Thymus (tissue), 11 donors: ENCODE measurements around the gene MYO1D. TPM values are rescaled to one million over a fixed set of nuclear protein-coding genes. Genes with fewer than 3 reads are reported as not detected.

ENCODE experiments used
- DNase-seq, 9 donors: peaks; one replicate each; pipeline ENCODE4 v3.0.0-alpha.2; 2013; ENCODE audit warnings: low spot score in 9 of 9, low read depth in 6 of 9, missing footprints in 1 of 9
- H3K27ac ChIP-seq, 2 donors: one replicate each; pipeline ENCODE4 v1.5.1; 2013; ENCODE audit warnings: control low read depth in 1 of 2, low read depth in 1 of 2, low read length in 1 of 2, mild to moderate bottlenecking in 1 of 2, moderate library complexity in 1 of 2
- H3K27me3 ChIP-seq, 2 donors: one replicate each; pipeline ENCODE4 v1.5.1; 2013; ENCODE audit warnings: low read length in 1 of 2; ENCODE audit not compliant: control insufficient read depth in 2 of 2, insufficient read depth in 1 of 2
- H3K36me3 ChIP-seq, 2 donors: one replicate each; pipeline ENCODE4 v1.5.1; 2013; ENCODE audit warnings: low read length in 1 of 2, mild to moderate bottlenecking in 1 of 2, moderate library complexity in 1 of 2; ENCODE audit not compliant: control insufficient read depth in 2 of 2, insufficient read depth in 2 of 2
- H3K4me1 ChIP-seq, 2 donors: one replicate each; pipeline ENCODE4 v1.5.1; 2013; ENCODE audit warnings: low read length in 2 of 2; ENCODE audit not compliant: control insufficient read depth in 2 of 2, insufficient read depth in 2 of 2
- H3K4me3 ChIP-seq, 2 donors: one replicate each; pipeline ENCODE4 v1.5.1; 2013; ENCODE audit warnings: low read length in 2 of 2, control low read depth in 1 of 2, mild to moderate bottlenecking in 1 of 2
- H3K9me3 ChIP-seq, 2 donors: one replicate each; pipeline ENCODE4 v1.5.1; 2013; ENCODE audit warnings: low read length in 1 of 2, mild to moderate bottlenecking in 1 of 2; ENCODE audit not compliant: control insufficient read depth in 2 of 2, insufficient read depth in 1 of 2
- WGBS: extraction: QIAGEN DNeasy Blood & Tissue Kit; methylation state at CpG from one replicate; pipeline ENCODE4 v1.1.7; 2013; 5-methylcytosine and 5-hydroxymethylcytosine counted together
- polyA plus RNA-seq: library from polyadenylated mRNA; stranded (reverse); fragments of 200-250 nt; gene quantifications from one replicate; pipeline ENCODE4 v1.2.3, GENCODE V29; 2013
- total RNA-seq: library from RNA; stranded (reverse); fragments of 120-200 nt; gene quantifications from one replicate; pipeline ENCODE4 v1.2.4, GENCODE V29; 2013
- donor health status: healthy.

The MYO1D gene
- total and polyA plus RNA-seq, 2 donors: 5.7 to 12.4 TPM

- H3K9me3 ChIP-seq: no peaks in the 10 kb centered on the region
- 97% methylated on average over 2 of the region's 2 CpGs for WGBS
- no peaks in the 10 kb centered on the region for H3K27me3 ChIP-seq
- no peak for DNase-seq
- no peaks in the 10 kb centered on the region for H3K36me3 ChIP-seq
- H3K27ac ChIP-seq: no peak overlapping the region
- H3K4me1 ChIP-seq: no peaks in the 10 kb centered on the region
- H3K4me3 ChIP-seq: no peak overlapping the region
Observed at GRCh38 chr17:32806646-32807045, 70.3 kb downstream of the MYO1D start.

- Histone ChIP-seq H3K27ac (no peak overlapping the region), H3K36me3 (no peaks in the 10 kb centered on the region), H3K9me3 (no peaks in the 10 kb centered on the region), H3K27me3 (no peaks in the 10 kb centered on the region), H3K4me1 (no peaks in the 10 kb centered on the region), H3K4me3 (no peak overlapping the region)
- DNase-seq: no peak
- WGBS: 95% methylated on average over 5 of the region's 5 CpGs
Observed at GRCh38 chr17:32805029-32805976, 71.6 kb downstream of the MYO1D start.

DNA sequence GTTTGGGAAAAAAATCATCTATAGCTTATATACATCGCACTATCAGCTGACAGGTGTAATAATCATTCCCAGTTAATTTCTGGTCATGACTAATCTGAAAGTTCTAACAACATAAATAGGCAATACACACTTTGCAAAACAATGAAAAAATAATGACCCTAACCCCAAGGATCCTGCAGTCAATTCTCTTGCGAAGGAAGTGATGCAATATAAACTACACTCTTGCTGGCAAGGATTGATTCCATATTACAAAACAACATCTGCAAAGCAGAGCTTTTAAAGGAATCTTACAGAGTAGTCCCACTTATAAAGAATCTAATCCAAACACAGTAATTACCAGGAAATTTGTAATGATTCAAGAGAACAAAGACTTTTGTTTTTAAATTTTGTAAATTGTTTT lies 73.4 kb downstream of the MYO1D start:
- H3K4me1 ChIP-seq: no peaks in the 10 kb centered on the region
- WGBS: 97% methylated on average over 2 of the region's 2 CpGs
- no peaks in the 10 kb centered on the region for H3K27me3 ChIP-seq
- H3K27ac ChIP-seq: no peak overlapping the region
- H3K36me3 ChIP-seq: no peaks in the 10 kb centered on the region
- H3K4me3 ChIP-seq: no peak overlapping the region
- H3K9me3 ChIP-seq: no peaks in the 10 kb centered on the region
- no peak for DNase-seq

- Histone ChIP-seq H3K27ac (no peak overlapping the region), H3K9me3 (no peaks in the 10 kb centered on the region), H3K4me3 (no peak overlapping the region), H3K4me1 (no peaks in the 10 kb centered on the region), H3K36me3 (no peaks in the 10 kb centered on the region), H3K27me3 (no peaks in the 10 kb centered on the region)
- DNase-seq: no peak
Observed at GRCh38 chr17:32802306-32802705, 74.6 kb downstream of the MYO1D start.

GRCh38 chr17:32801641-32802040 lies 75.3 kb downstream of the MYO1D start:
- WGBS: 91% methylated on average over 2 of the region's 2 CpGs
- H3K4me1 ChIP-seq: no peaks in the 10 kb centered on the region

GRCh38 chr17:32801193-32801592 lies 75.7 kb downstream of the MYO1D start:
- WGBS: 96% methylated on average over 4 of the region's 4 CpGs
- no peak for DNase-seq
- no peaks in the 10 kb centered on the region for H3K4me1 ChIP-seq
- H3K9me3 ChIP-seq: no peaks in the 10 kb centered on the region
- no peaks in the 10 kb centered on the region for H3K27me3 ChIP-seq
- no peaks in the 10 kb centered on the region for H3K36me3 ChIP-seq
- H3K4me3 ChIP-seq: no peak overlapping the region
- no peak overlapping the region for H3K27ac ChIP-seq

More at GRCh38 chr17:32801641-32802040, 75.3 kb downstream of the MYO1D start:
- no peak overlapping the region for H3K4me3 ChIP-seq
- no peak overlapping the region for H3K27ac ChIP-seq
- DNase-seq: no peak
- no peaks in the 10 kb centered on the region for H3K27me3 ChIP-seq
- H3K36me3 ChIP-seq: no peaks in the 10 kb centered on the region
- H3K9me3 ChIP-seq: no peaks in the 10 kb centered on the region

DNA sequence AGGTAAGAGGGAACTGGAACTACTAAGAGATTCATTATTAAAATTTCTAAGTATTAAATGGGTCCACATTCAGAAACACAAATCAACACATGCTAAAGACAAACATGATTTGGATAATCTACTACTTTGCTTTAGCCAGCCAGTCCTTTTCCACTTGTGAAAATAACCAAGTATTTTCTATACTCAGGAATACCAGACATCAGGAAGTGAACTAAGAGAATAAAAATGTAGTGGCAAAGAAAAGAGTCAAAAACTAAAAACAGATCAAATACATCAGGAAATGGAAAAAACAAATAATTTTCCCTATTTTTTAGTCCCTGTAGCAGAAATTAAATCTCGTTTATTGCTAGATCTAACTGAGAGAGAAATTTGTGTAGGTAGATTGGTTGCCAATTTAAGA lies 78.0 kb downstream of the MYO1D start:
- no peaks in the 10 kb centered on the region for H3K9me3 ChIP-seq
- no peak overlapping the region for H3K4me3 ChIP-seq
- DNase-seq: no peak
- H3K4me1 ChIP-seq: no peaks in the 10 kb centered on the region
- H3K36me3 ChIP-seq: no peaks in the 10 kb centered on the region
- no peaks in the 10 kb centered on the region for H3K27me3 ChIP-seq
- WGBS: 92% methylated on average over 1 of the region's 1 CpG
- no peak overlapping the region for H3K27ac ChIP-seq

DNA sequence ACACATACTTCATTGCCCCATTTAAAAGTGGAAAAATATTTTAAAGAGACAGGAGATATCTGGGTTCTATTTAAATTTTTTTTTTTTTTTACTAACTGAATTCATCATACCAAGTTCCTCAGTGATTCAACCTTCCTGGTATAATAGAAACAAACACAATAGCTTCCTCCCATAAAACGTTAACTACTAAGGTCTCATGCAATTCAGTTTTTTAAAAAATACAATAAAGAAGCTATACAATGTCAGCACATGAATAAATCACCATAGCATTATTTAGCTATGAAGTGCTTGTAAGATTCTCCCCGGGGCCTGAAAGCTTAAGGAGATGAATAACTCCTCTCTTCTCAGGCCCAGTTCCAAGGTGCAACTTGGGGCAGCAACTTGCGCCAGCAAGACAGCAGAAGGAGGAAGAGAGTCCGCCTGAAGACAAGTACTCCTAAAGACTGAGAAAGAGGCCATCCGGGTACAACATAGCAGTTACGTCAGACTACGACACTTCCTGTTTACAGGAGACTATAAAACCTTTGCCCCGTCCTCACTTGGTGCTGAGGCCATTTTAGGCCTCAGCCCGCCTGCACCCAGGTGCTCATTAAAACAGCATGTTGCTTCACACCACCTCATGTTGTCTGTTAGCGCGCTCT lies 81.5 kb downstream of the MYO1D start:
- Histone ChIP-seq H3K27me3 (no peaks in the 10 kb centered on the region), H3K36me3 (no peaks in the 10 kb centered on the region), H3K9me3 (no peaks in the 10 kb centered on the region), H3K4me3 (no peak overlapping the region), H3K27ac (no peak overlapping the region), H3K4me1 (no peaks in the 10 kb centered on the region)
- no peak for DNase-seq
- 95% methylated on average over 11 of the region's 11 CpGs for WGBS

DNA sequence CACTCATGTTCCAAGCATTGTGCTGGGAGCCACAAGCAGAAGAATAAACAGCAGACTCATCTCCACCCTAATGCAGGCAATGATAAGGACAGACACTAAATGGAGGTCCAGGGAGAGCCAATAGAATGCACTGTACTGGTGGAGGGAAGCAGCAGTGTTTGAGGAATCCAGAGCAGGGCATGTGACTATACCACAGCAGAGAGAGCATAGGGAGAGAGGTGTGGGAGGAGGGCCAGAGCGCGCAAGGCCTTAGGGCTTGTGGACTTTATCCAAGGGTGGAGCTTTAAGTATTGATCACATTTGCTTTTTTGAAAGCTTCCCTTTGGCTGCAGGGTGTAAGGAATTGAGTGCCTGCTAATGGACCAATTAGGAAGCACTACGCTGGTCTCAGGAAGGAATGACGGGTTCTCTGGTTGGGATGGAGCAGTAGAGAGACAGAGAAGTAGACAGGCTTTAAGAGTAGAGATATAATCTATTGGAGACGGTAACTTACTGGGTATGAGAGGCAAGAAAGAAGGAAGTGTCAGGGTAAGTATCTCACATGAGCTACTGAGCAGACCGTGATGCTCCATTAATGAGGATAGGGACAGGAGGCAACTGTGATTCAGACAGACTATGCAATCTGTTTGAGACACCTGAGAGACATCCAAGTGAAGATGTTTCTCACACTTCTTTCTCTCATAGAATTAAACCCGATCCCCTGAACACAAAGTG lies 82.2 kb downstream of the MYO1D start:
- no peak overlapping the region for H3K27ac ChIP-seq

More for the DNA sequence above, 82.2 kb downstream of the MYO1D start:
- no peaks in the 10 kb centered on the region for H3K9me3 ChIP-seq
- H3K4me3 ChIP-seq: no peak overlapping the region
- H3K36me3 ChIP-seq: no peaks in the 10 kb centered on the region
- H3K27me3 ChIP-seq: no peaks in the 10 kb centered on the region
- 96% methylated on average over 7 of the region's 7 CpGs for WGBS
- H3K4me1 ChIP-seq: no peaks in the 10 kb centered on the region
- DNase-seq: no peak
